ENCODE data around the gene FASN. TPM values are rescaled to one million over a fixed set of nuclear protein-coding genes. Genes with fewer than 3 reads are reported as not detected.
A peak's percentile ranks its signal among the peaks of the same experiment; 100 is the strongest.

Gene FASN
- polyA plus RNA-seq, 1 of the 3 experiments (the other 2 are of a cell fraction), result 55.1 TPM

DNA sequence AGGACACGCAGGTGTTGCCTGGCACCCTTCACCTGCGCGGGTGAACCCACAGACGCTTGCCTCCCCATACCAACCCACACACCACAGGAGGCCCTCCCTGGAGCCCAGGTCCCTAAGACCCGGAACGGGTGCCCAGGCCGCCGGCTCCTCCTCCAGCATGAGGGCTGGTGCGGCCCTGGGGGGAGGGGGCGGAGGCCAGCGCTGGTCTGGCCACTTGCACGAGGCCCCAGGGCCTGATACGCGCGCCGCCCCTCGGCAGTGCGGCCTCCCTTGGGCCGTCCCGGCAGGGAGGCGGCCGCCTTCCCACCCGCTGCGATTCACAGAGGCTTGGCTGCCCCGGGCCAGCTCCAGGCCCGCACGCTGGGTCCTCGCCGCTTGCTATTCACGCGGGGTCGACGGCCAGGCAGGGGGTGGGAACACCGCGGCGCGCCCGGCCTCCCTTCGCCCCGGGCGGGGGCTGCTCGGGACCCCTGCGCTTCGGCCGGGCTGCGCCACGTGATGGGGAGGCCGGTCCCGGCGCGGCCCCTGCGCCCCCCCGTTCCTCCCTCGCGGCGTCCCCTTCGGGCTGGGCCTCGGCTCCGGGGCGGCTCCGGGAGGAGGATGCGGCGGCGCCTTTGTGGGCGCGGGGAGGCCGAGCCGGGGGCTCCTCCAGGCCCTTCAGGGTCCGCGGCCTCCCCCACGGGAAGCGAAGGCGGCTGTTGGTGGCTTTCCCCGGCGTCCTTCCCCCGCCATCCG lies 685 bp downstream of the FASN start (continued):
- TF ChIP-seq, protein P1, sequence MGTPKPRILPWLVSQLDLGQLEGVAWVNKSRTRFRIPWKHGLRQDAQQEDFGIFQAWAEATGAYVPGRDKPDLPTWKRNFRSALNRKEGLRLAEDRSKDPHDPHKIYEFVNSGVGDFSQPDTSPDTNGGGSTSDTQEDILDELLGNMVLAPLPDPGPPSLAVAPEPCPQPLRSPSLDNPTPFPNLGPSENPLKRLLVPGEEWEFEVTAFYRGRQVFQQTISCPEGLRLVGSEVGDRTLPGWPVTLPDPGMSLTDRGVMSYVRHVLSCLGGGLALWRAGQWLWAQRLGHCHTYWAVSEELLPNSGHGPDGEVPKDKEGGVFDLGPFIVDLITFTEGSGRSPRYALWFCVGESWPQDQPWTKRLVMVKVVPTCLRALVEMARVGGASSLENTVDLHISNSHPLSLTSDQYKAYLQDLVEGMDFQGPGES (IDR thresholded peaks at IDR 0.05; ENCODE audit: low read depth, low read length), result no peak
- TF ChIP-seq FOSL2 (IDR thresholded peaks at IDR 0.05; ENCODE audit: borderline replicate concordance, low read depth), result no peak
- TF ChIP-seq EP300 (IDR thresholded peaks at IDR 0.05; ENCODE audit: borderline replicate concordance in 1 of 2, low read depth in 1 of 2, low read length in 1 of 2), result no peak
- TF ChIP-seq POLR2AphosphoS5 (IDR thresholded peaks at IDR 0.05; ENCODE audit: low read depth, low read length), result no peak
- no peak for TF ChIP-seq SIN3A (IDR thresholded peaks at IDR 0.05; ENCODE audit: borderline replicate concordance, low read depth, low read length)
- no peak for TF ChIP-seq RXRA (IDR thresholded peaks at IDR 0.05; ENCODE audit: borderline replicate concordance, low read depth)
- TF ChIP-seq GABPA (IDR thresholded peaks at IDR 0.05; ENCODE audit: low read depth), result no peak
- no peak for TF ChIP-seq RCOR1 (IDR thresholded peaks at IDR 0.05; ENCODE audit: low read length)
- TF ChIP-seq, protein P2, sequence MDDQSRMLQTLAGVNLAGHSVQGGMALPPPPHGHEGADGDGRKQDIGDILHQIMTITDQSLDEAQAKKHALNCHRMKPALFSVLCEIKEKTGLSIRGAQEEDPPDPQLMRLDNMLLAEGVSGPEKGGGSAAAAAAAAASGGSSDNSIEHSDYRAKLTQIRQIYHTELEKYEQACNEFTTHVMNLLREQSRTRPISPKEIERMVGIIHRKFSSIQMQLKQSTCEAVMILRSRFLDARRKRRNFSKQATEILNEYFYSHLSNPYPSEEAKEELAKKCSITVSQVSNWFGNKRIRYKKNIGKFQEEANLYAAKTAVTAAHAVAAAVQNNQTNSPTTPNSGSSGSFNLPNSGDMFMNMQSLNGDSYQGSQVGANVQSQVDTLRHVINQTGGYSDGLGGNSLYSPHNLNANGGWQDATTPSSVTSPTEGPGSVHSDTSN (IDR thresholded peaks at IDR 0.05), result no peak

DNA sequence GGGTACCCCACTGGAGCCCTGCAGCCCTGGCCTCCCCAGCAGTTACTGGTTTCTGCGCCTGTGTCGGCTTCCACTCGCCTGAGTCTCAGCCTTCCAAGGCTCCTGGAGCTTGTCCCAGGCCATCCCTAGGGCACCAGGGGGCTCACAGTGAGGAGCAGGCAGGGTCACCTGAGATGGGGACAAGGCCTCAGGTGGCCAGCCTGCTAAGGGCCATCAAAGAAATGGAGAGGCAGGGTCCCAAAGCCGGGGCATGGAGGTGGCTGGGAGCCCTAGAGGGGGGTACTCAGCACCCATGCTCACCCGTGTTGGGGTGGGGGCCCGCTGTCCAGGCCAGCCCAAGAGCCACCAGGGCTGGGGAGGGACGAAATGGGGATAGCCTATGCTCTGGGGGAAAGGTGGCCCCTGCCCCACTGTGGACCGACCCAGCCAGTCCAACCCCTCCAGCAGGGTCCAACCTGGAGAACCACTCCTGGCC lies 1.3 kb downstream of the FASN start:
- Histone ChIP-seq H3K4me1 (ENCODE audit: control insufficient read depth in 1 of 2, insufficient read depth in 2 of 2, low read depth in 1 of 2, low read length in 1 of 2) (peaks cover 21 to 42% of the 10 kb centered on the region in 2 experiments), H3K9me2 (no peaks in the 10 kb centered on the region), H3K36me3 (replicated peaks in 1 of 2; ENCODE audit: control insufficient read depth in 1 of 2, insufficient read depth in 2 of 2, low read length in 1 of 2) (peaks cover 20 to 41% of the 10 kb centered on the region in 2 experiments), H2AFZ (ENCODE audit: low read depth) (no peak overlapping the region), H3K79me2 (ENCODE audit: insufficient read depth) (peaks cover 39% of the 10 kb centered on the region), H3K4me2 (peak overlapping the region; percentile 100), H3K4me3 (ENCODE audit: low read depth in 2 of 2, low read length in 1 of 2) (peak overlapping the region; percentile 86 to 94), H3K27me3 (ENCODE audit: insufficient read depth) (no peaks in the 10 kb centered on the region), H3K9me3 (no peaks in the 10 kb centered on the region), H3K27ac (ENCODE audit: low read depth in 2 of 2, low read length in 1 of 2) (peak overlapping the region; percentile 77 to 94), H3K9ac (peak overlapping the region; percentile 88), H3F3A (replicated peaks; ENCODE audit: insufficient read depth) (peaks cover 12% of the 10 kb centered on the region), H4K20me1 (ENCODE audit: insufficient read depth) (peaks cover 23% of the 10 kb centered on the region)
- DNase-seq, result no peak
- ChIA-PET CTCF (interaction anchor here (1.5 to 2.6 kb wide), 5 partner anchors 10 to 84 kb away, joined by 4 to 15 read pairs (median 7); partner anchors contain the start of gene RAC3), POLR2A (interaction anchor here (0.8 to 2.2 kb wide), 2 partner anchors 10 to 17 kb away, joined by 3 to 5 read pairs; no protein-coding TSS in a partner anchor)
- no peak for TF ChIP-seq NFIC (IDR thresholded peaks at IDR 0.05; ENCODE audit: borderline replicate concordance)
- no peak for TF ChIP-seq TEAD4 (IDR thresholded peaks at IDR 0.05; ENCODE audit: borderline replicate concordance, insufficient read depth)
- TF ChIP-seq RCOR1 (IDR thresholded peaks at IDR 0.05; ENCODE audit: low read length), result no peak
- no peak for TF ChIP-seq POLR2AphosphoS5 (IDR thresholded peaks at IDR 0.05; ENCODE audit: low read depth, low read length)
- TF ChIP-seq YY1 (IDR thresholded peaks at IDR 0.05; ENCODE audit: low read depth), result no peak
- TF ChIP-seq, protein P3, sequence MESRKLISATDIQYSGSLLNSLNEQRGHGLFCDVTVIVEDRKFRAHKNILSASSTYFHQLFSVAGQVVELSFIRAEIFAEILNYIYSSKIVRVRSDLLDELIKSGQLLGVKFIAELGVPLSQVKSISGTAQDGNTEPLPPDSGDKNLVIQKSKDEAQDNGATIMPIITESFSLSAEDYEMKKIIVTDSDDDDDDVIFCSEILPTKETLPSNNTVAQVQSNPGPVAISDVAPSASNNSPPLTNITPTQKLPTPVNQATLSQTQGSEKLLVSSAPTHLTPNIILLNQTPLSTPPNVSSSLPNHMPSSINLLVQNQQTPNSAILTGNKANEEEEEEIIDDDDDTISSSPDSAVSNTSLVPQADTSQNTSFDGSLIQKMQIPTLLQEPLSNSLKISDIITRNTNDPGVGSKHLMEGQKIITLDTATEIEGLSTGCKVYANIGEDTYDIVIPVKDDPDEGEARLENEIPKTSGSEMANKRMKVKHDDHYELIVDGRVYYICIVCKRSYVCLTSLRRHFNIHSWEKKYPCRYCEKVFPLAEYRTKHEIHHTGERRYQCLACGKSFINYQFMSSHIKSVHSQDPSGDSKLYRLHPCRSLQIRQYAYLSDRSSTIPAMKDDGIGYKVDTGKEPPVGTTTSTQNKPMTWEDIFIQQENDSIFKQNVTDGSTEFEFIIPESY (IDR thresholded peaks at IDR 0.05; ENCODE audit: borderline replicate concordance, low read depth), result no peak
- no peak for TF ChIP-seq RAD21 (IDR thresholded peaks at IDR 0.05; ENCODE audit: low read length)
- no peak for TF ChIP-seq FOXJ3 (CRISPR knock-in tag; IDR thresholded peaks at IDR 0.05)
- TF ChIP-seq RFX5 (IDR thresholded peaks at IDR 0.05; ENCODE audit: low read length), result no peak
- no peak for TF ChIP-seq JUND (IDR thresholded peaks at IDR 0.05)
- 32% methylated on average over 5 of the region's 8 CpGs for whole genome bisulfite sequencing (ENCODE audit: low lambda C conversion rate)
